Measurements from ENCODE around the gene SFXN2. TPM values are rescaled to one million over a fixed set of nuclear protein-coding genes. Genes with fewer than 3 reads are reported as not detected.

Gene SFXN2, protein sequence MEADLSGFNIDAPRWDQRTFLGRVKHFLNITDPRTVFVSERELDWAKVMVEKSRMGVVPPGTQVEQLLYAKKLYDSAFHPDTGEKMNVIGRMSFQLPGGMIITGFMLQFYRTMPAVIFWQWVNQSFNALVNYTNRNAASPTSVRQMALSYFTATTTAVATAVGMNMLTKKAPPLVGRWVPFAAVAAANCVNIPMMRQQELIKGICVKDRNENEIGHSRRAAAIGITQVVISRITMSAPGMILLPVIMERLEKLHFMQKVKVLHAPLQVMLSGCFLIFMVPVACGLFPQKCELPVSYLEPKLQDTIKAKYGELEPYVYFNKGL
- polyA plus RNA-seq (2012; rRNA removed): 10.2 and 10.6 TPM in 2 replicates
- 4.6 and 7.4 TPM in 2 replicates for polyA plus RNA-seq (2012; cell fraction: cytosol; rRNA removed)
- 26.6 and 27.1 TPM in 2 replicates for polyA plus RNA-seq (2012; cell fraction: nucleus; rRNA removed)

DNA sequence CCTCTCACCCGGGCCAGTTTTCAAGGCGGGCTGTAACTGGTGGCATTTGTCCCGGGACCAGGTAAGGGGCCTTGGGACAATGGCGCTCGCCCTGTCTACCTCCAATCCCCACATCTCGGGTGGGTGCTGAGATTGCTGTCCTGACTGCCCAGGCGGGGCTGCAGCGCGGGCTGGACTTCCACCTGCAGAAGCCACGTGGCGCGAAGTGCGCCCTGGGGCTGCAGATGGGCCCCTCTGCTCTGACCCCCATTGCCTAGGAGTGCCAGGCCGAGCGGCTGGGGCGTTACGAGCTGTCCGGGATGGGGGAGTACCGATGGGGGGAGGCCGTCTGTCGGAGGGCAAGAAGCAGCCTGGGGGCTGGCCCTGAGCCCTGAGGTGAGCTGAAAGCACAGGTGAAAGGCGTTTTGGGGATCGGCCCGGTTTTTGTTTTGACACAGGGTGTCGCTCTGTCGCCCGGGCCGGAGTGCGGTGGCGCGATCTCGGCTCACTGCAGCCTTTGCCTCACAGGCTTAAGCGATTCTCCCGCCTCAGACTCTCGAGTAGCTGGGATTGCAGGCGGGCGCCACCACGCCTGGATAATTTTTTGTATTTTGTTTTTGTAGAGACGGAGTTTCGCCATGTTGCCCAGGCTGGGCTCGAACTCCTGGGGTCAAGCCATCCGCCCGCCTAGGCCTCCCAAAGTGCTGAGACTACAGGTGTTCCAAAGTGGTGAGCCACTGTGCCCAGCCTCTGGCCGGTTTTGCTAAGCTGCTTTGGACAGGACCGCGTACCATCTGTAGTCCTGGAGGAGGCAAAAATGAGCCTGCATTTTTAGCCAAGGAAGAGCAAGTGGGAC lies at the start of gene SFXN2:
Gene SFXN2, plus strand, starts transcription at position 16 of the 835 bp plus-strand sequence. CDS start 12,001 bp downstream, outside the sequence.
- peaks cover 18 to 20% of the 10 kb centered on the region in 2 experiments; a peak in 3 of 4 replicates for H3K4me1 ChIP-seq (ENCODE audit: control insufficient read depth in 1 of 2, insufficient read depth in 2 of 2, low read depth in 1 of 2, low read length in 1 of 2)
- peaks cover 17% of the 10 kb centered on the region for H3F3A ChIP-seq (replicated peaks; ENCODE audit: insufficient read depth)
- H3K36me3 ChIP-seq (replicated peaks in 1 of 2; ENCODE audit: control insufficient read depth in 1 of 2, insufficient read depth in 2 of 2, low read length in 1 of 2): peaks cover 0 to 3% of the 10 kb centered on the region in 2 experiments
- no peak for DNase-seq
- H2AFZ ChIP-seq (ENCODE audit: low read depth): peak within 1 kb of the TSS; percentile 99
- H3K9me2 ChIP-seq: no peaks in the 10 kb centered on the region
- H3K4me3 ChIP-seq (ENCODE audit: low read depth in 2 of 2, low read length in 1 of 2): peak within 1 kb of the TSS; percentile 87 to 91
- no peaks in the 10 kb centered on the region for H3K27me3 ChIP-seq (ENCODE audit: insufficient read depth)
- TF ChIP-seq, protein P1, sequence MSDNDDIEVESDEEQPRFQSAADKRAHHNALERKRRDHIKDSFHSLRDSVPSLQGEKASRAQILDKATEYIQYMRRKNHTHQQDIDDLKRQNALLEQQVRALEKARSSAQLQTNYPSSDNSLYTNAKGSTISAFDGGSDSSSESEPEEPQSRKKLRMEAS (IDR thresholded peaks at IDR 0.05; ENCODE audit: low read depth): peak; percentile 93
- no peak for TF ChIP-seq TEAD4 (IDR thresholded peaks at IDR 0.05; ENCODE audit: borderline replicate concordance, insufficient read depth)
- no peak for TF ChIP-seq SIN3A (IDR thresholded peaks at IDR 0.05; ENCODE audit: borderline replicate concordance, low read depth, low read length)
- no peak for TF ChIP-seq GABPA (IDR thresholded peaks at IDR 0.05; ENCODE audit: low read depth)
- peak; percentile 97 for TF ChIP-seq MXI1 (IDR thresholded peaks at IDR 0.05; ENCODE audit: low read depth, low read length)
- TF ChIP-seq TAF1 (IDR thresholded peaks at IDR 0.05; ENCODE audit: borderline replicate concordance, low read depth, low read length): 0 out of 2 replicates have a peak, but pooled peaks have one; percentile 42
- 0 out of 2 replicates have a peak, but pooled peaks have one; percentile 5 for TF ChIP-seq RCOR1 (IDR thresholded peaks at IDR 0.05; ENCODE audit: low read length)
- TF ChIP-seq, protein P2, sequence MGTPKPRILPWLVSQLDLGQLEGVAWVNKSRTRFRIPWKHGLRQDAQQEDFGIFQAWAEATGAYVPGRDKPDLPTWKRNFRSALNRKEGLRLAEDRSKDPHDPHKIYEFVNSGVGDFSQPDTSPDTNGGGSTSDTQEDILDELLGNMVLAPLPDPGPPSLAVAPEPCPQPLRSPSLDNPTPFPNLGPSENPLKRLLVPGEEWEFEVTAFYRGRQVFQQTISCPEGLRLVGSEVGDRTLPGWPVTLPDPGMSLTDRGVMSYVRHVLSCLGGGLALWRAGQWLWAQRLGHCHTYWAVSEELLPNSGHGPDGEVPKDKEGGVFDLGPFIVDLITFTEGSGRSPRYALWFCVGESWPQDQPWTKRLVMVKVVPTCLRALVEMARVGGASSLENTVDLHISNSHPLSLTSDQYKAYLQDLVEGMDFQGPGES (IDR thresholded peaks at IDR 0.05; ENCODE audit: low read depth, low read length): no peak
- TF ChIP-seq, protein P3, sequence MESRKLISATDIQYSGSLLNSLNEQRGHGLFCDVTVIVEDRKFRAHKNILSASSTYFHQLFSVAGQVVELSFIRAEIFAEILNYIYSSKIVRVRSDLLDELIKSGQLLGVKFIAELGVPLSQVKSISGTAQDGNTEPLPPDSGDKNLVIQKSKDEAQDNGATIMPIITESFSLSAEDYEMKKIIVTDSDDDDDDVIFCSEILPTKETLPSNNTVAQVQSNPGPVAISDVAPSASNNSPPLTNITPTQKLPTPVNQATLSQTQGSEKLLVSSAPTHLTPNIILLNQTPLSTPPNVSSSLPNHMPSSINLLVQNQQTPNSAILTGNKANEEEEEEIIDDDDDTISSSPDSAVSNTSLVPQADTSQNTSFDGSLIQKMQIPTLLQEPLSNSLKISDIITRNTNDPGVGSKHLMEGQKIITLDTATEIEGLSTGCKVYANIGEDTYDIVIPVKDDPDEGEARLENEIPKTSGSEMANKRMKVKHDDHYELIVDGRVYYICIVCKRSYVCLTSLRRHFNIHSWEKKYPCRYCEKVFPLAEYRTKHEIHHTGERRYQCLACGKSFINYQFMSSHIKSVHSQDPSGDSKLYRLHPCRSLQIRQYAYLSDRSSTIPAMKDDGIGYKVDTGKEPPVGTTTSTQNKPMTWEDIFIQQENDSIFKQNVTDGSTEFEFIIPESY (IDR thresholded peaks at IDR 0.05; ENCODE audit: borderline replicate concordance, low read depth): no peak
- TF ChIP-seq, protein P4, sequence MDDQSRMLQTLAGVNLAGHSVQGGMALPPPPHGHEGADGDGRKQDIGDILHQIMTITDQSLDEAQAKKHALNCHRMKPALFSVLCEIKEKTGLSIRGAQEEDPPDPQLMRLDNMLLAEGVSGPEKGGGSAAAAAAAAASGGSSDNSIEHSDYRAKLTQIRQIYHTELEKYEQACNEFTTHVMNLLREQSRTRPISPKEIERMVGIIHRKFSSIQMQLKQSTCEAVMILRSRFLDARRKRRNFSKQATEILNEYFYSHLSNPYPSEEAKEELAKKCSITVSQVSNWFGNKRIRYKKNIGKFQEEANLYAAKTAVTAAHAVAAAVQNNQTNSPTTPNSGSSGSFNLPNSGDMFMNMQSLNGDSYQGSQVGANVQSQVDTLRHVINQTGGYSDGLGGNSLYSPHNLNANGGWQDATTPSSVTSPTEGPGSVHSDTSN (IDR thresholded peaks at IDR 0.05): no peak
- TF ChIP-seq FOSL2 (IDR thresholded peaks at IDR 0.05; ENCODE audit: borderline replicate concordance, low read depth): no peak
- ChIA-PET CTCF (interaction anchor here (1.0 to 11.2 kb wide), 4 partner anchors 41 to 99 kb away, joined by 3 to 123 read pairs (median 8); partner anchors contain the start of gene TRIM8), POLR2A (interaction anchor here (2.0 to 2.2 kb wide), 3 partner anchors 44 to 73 kb away, joined by 8 to 13 read pairs (median 11); partner anchors contain the start of gene TRIM8)
- H3K9me3 ChIP-seq: no peaks in the 10 kb centered on the region
- H3K27ac ChIP-seq (ENCODE audit: low read depth in 2 of 2, low read length in 1 of 2): peak within 1 kb of the TSS; percentile 80 to 86
- H3K79me2 ChIP-seq (ENCODE audit: insufficient read depth): peaks cover 47% of the 10 kb centered on the region
- H4K20me1 ChIP-seq (ENCODE audit: insufficient read depth): peaks cover 5% of the 10 kb centered on the region
- peak within 1 kb of the TSS; percentile 99 for H3K4me2 ChIP-seq
- 2% methylated on average over 34 of the region's 46 CpGs for WGBS (ENCODE audit: low lambda C conversion rate)
- H3K9ac ChIP-seq: peak within 1 kb of the TSS; percentile 88
